H9 (cell line): ENCODE results near the gene IGFBP3. TPM values are rescaled to one million over a fixed set of nuclear protein-coding genes. Genes with fewer than 3 reads are reported as not detected.

Source experiments
- DNase-seq: peaks from one replicate; pipeline ENCODE4 v3.0.0-alpha.2; 2017
- H2AFZ ChIP-seq: one replicate; pipeline ENCODE4 v1.6.1; 2013; ENCODE audit warnings: mild to moderate bottlenecking, low read length, control low read depth, moderate library complexity
- H2AK5ac ChIP-seq: 2 replicates; pipeline ENCODE4 v1.6.1; 2013; ENCODE audit warnings: low read length, control low read depth, mixed read lengths; ENCODE audit not compliant: insufficient read length
- H2BK120ac ChIP-seq: one replicate; pipeline ENCODE4 v1.6.1; 2013; ENCODE audit warnings: low read depth, mild to moderate bottlenecking, low read length, control low read depth, inconsistent platforms; ENCODE audit not compliant: poor library complexity, severe bottlenecking
- H2BK12ac ChIP-seq: 2 replicates; pipeline ENCODE4 v1.6.1; 2013; ENCODE audit warnings: low read length, control low read depth, mixed read lengths, low read depth; ENCODE audit not compliant: insufficient read length
- H2BK15ac ChIP-seq: 2 replicates; pipeline ENCODE4 v1.6.1; 2013; ENCODE audit warnings: low read depth, low read length, control low read depth
- H2BK20ac ChIP-seq: one replicate; pipeline ENCODE4 v1.6.1; 2013; ENCODE audit warnings: low read depth, mild to moderate bottlenecking, low read length, control low read depth, inconsistent platforms; ENCODE audit not compliant: poor library complexity, severe bottlenecking
- H2BK5ac ChIP-seq: 2 replicates; pipeline ENCODE4 v1.6.1; 2013; ENCODE audit warnings: low read length, control low read depth, mixed read lengths; ENCODE audit not compliant: insufficient read length
- H3K14ac ChIP-seq: 2 replicates; pipeline ENCODE4 v1.6.1; 2013; ENCODE audit warnings: low read length, control low read depth; ENCODE audit not compliant: insufficient read depth
- H3K18ac ChIP-seq: 2 replicates; pipeline ENCODE4 v1.6.1; 2013; ENCODE audit warnings: low read depth, mild to moderate bottlenecking, mixed read lengths, low read length, control low read depth; ENCODE audit not compliant: insufficient read length
- H3K23ac ChIP-seq: 2 replicates; pipeline ENCODE4 v1.6.1; 2013; ENCODE audit warnings: low read length, control low read depth, mixed read lengths, low read depth; ENCODE audit not compliant: insufficient read length
- H3K23me2 ChIP-seq: 2 replicates; pipeline ENCODE4 v1.6.1; 2013; ENCODE audit warnings: low read depth, mild to moderate bottlenecking, mixed read lengths, low read length, control low read depth; ENCODE audit not compliant: insufficient read length, poor library complexity, severe bottlenecking
- H3K27ac ChIP-seq: 2 replicates; pipeline ENCODE4 v1.5.1; 2013; ENCODE audit warnings: low read length, control low read depth, mixed read lengths, low read depth; ENCODE audit not compliant: insufficient read length
- H3K27me3 ChIP-seq: 2 replicates; pipeline ENCODE4 v1.6.1; 2013; ENCODE audit warnings: low read length, control low read depth, inconsistent platforms; ENCODE audit not compliant: insufficient read depth
- H3K4ac ChIP-seq: 2 replicates; pipeline ENCODE4 v1.6.1; 2013; ENCODE audit warnings: low read depth, mild to moderate bottlenecking, control low read depth, inconsistent platforms, low read length, moderate library complexity
- H3K4me1 ChIP-seq: 2 replicates; pipeline ENCODE4 v1.6.1; 2013; ENCODE audit warnings: low read length, control low read depth, inconsistent platforms; ENCODE audit not compliant: insufficient read depth
- H3K4me2 ChIP-seq: 2 replicates; pipeline ENCODE4 v1.6.1; 2013; ENCODE audit warnings: low read length, control low read depth, mixed read lengths; ENCODE audit not compliant: insufficient read length, insufficient read depth
- H3K56ac ChIP-seq: 2 replicates; pipeline ENCODE4 v1.6.1; 2013; ENCODE audit warnings: low read depth, mild to moderate bottlenecking, mixed read lengths, low read length, control low read depth; ENCODE audit not compliant: insufficient read length
- H3K79me1 ChIP-seq: 2 replicates; pipeline ENCODE4 v1.6.1; 2013; ENCODE audit warnings: low read depth, mild to moderate bottlenecking, moderate library complexity, low read length, control low read depth, inconsistent platforms; ENCODE audit not compliant: insufficient read depth, poor library complexity, severe bottlenecking
- H3K79me2 ChIP-seq: 2 replicates; pipeline ENCODE4 v1.6.1; 2013; ENCODE audit warnings: low read length, control low read depth, inconsistent platforms; ENCODE audit not compliant: insufficient read depth
- H3K9ac ChIP-seq: 2 replicates; pipeline ENCODE4 v1.6.1; 2013; ENCODE audit warnings: low read length, control low read depth, mixed read lengths; ENCODE audit not compliant: insufficient read length; ENCODE audit errors: extremely low read depth
- H3K9me3 ChIP-seq: one replicate; pipeline ENCODE4 v1.6.1; 2013; ENCODE audit warnings: low read depth, low read length, inconsistent platforms; ENCODE audit not compliant: control insufficient read depth
- H3T11ph ChIP-seq: one replicate; pipeline ENCODE4 v1.6.1; 2013; ENCODE audit warnings: mild to moderate bottlenecking, low read length, control low read depth, inconsistent platforms
- H4K20me1 ChIP-seq: one replicate; pipeline ENCODE4 v1.6.1; 2013; ENCODE audit not compliant: control insufficient read depth, insufficient read length, insufficient read depth
- H4K5ac ChIP-seq: 2 replicates; pipeline ENCODE4 v1.6.1; 2013; ENCODE audit warnings: low read depth, mild to moderate bottlenecking, mixed read lengths, low read length, control low read depth; ENCODE audit not compliant: insufficient read length
- H4K8ac ChIP-seq: replicated peaks from 2 replicates; pipeline ENCODE4 v1.6.1; 2013; ENCODE audit warnings: low read length, control low read depth, mixed read lengths, low read depth; ENCODE audit not compliant: insufficient read length
- H4K91ac ChIP-seq: 2 replicates; pipeline ENCODE4 v1.6.1; 2013; ENCODE audit warnings: low read depth, mild to moderate bottlenecking, moderate library complexity, mixed read lengths, low read length, control low read depth; ENCODE audit not compliant: insufficient read length
- H3K27ac Mint-ChIP-seq, 3 experiments: 2 replicates in 2 of 3; 3 replicates in 1 of 3; pipeline ENCODE4 v1.8.0; 2020 to 2021; ENCODE audit warnings: mixed read lengths in 3 of 3, mild to moderate bottlenecking in 1 of 3, moderate library complexity in 1 of 3
- H3K27me3 Mint-ChIP-seq: 2 replicates; pipeline ENCODE4 v1.8.0; 2021; ENCODE audit warnings: low read depth, mild to moderate bottlenecking, moderate library complexity, mixed read lengths
- H3K36me3 Mint-ChIP-seq, 3 experiments: 2 replicates in 2 of 3; 3 replicates in 1 of 3; pipeline ENCODE4 v1.8.0; 2020 to 2021; ENCODE audit warnings: low read depth in 3 of 3, mixed read lengths in 3 of 3; ENCODE audit not compliant: insufficient read depth in 1 of 3
- H3K4me1 Mint-ChIP-seq, 2 experiments: 2 replicates each; pipeline ENCODE4 v1.8.0; 2020; ENCODE audit warnings: mixed read lengths in 2 of 2
- H3K4me3 Mint-ChIP-seq, 2 experiments: 2 replicates in 1 of 2; 3 replicates in 1 of 2; pipeline ENCODE4 v1.8.0; 2020 to 2021; ENCODE audit warnings: mild to moderate bottlenecking in 2 of 2, mixed read lengths in 2 of 2, moderate library complexity in 1 of 2
- H3K9me3 Mint-ChIP-seq, 2 experiments: 2 replicates in 1 of 2; 3 replicates in 1 of 2; pipeline ENCODE4 v1.8.0; 2020; ENCODE audit warnings: mild to moderate bottlenecking in 2 of 2, mixed read lengths in 2 of 2, moderate library complexity in 1 of 2
- CTCF ChIP-seq: fragments of 200-600 bp; sonication (generic); conservative IDR thresholded peaks from 3 replicates; pipeline ENCODE4 v1.8.0; 2021; ENCODE audit warnings: antibody characterized with exemption, mild to moderate bottlenecking
- WGBS: extraction: QIAGEN DNeasy Blood & Tissue Kit; methylation state at CpG from one replicate; pipeline ENCODE4 v1.1.7; 2013; ENCODE audit warnings: missing lambda C conversion rate, low lambda C conversion rate, mixed read lengths; ENCODE audit not compliant: insufficient read length; ENCODE audit errors: extremely low coverage; 5-methylcytosine and 5-hydroxymethylcytosine counted together
- total RNA-seq: library from RNA; stranded (reverse); gene quantifications from 2 replicates; pipeline ENCODE4 v1.2.1, GENCODE V29; 2021

Gene IGFBP3
- total RNA-seq, 1 experiment from 2014 or later = 10.0 TPM

DNA sequence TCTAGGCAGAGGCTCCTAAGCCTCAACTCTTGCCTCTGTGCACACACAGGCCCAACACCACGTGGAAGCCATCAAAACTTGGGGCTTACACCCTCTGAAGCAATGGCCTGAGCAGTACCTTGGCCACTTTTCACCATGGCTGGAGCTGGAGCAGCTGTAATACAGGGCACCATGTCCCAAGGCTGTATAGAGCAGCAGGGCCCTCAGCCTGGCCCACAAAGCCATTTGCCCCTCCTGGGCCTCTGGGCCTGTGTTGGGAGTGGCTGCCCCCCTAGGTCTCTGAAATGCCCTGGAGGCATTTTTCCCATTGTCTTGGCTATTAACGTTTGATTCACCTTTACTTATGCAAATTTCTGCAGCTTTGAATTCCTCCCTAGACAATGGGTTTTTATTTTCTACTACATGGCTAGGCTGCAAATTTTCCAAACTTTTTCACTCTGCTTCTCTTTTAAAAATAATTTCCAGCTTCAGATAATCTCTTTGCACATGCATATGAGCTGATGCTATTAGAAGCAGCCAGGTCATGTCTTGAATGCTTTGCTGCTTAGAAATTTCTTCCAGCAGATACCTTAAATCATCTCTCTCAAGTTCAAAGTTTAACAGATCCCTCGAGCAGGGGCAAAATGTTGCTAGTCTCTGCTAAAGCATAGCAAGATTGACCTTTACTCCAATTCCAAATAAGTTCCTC, 42.5 kb downstream of the IGFBP3 start:
- no peaks in the 10 kb centered on the region for H3K23me2 ChIP-seq
- H3K4me2 ChIP-seq = no peak overlapping the region
- H4K91ac ChIP-seq = no peak overlapping the region
- peaks cover 15% of the 10 kb centered on the region for H3K9me3 ChIP-seq
- no peak overlapping the region for H3K18ac ChIP-seq
- H4K5ac ChIP-seq = no peak overlapping the region
- no peak overlapping the region for H2BK5ac ChIP-seq
- no peak overlapping the region for H2BK12ac ChIP-seq
- Mint-ChIP-seq H3K27me3 (peaks cover 12% of the 10 kb centered on the region), H3K36me3 (peaks cover 10 to 26% (median 15%) of the 10 kb centered on the region in 3 experiments; a peak in 6 of 7 replicates), H3K9me3 (peaks cover 28 to 37% of the 10 kb centered on the region in 2 experiments), H3K4me1 (peaks cover 5 to 9% of the 10 kb centered on the region in 2 experiments), H3K4me3 (no peak overlapping the region), H3K27ac (no peak overlapping the region)
- H3K56ac ChIP-seq = no peak overlapping the region
- DNase-seq = no peak
- H2BK120ac ChIP-seq = no peak overlapping the region
- no peak overlapping the region for H2AFZ ChIP-seq
- H4K20me1 ChIP-seq = no peaks in the 10 kb centered on the region
- H2BK15ac ChIP-seq = no peak overlapping the region
- H3K4ac ChIP-seq = no peak overlapping the region
- H2BK20ac ChIP-seq = no peak overlapping the region
- H3K14ac ChIP-seq = no peak overlapping the region
- H3K9ac ChIP-seq = no peak overlapping the region
- WGBS = no CpG with 5 or more reads among the region's 3 CpGs
- H3K79me1 ChIP-seq = no peaks in the 10 kb centered on the region
- H2AK5ac ChIP-seq = no peak overlapping the region
- no peak overlapping the region for H3K27ac ChIP-seq
- no peak overlapping the region for H4K8ac ChIP-seq
- no peaks in the 10 kb centered on the region for H3K27me3 ChIP-seq
- H3K79me2 ChIP-seq = no peaks in the 10 kb centered on the region
- no peak overlapping the region for H3K23ac ChIP-seq
- no peak overlapping the region for H3T11ph ChIP-seq
- no peak for TF ChIP-seq CTCF
- H3K4me1 ChIP-seq = peaks cover 6% of the 10 kb centered on the region; the same call in 1 of the 2 replicates
